Spleen (tissue), 11 donors: ENCODE results near the gene CPO. TPM values are rescaled to one million over a fixed set of nuclear protein-coding genes. Genes with fewer than 3 reads are reported as not detected.

ENCODE experiments used
- DNase-seq: peaks from one replicate; pipeline ENCODE4 v3.0.0-alpha.2; 2020
- H3K27ac ChIP-seq, 8 donors: fragments of 200-600 bp; sonication (generic) in 7 of 8; 1 replicate in 4 of 8; 2 replicates in 4 of 8; pipeline versions ENCODE4 v1.5.0 to v1.8.0; 2016 to 2021; ENCODE audit warnings: inconsistent platforms in 4 of 8, mild to moderate bottlenecking in 4 of 8, moderate library complexity in 1 of 8
- H3K27me3 ChIP-seq, 7 donors: fragments of 200-600 bp; sonication (generic) in 6 of 7; replicated peaks in 1 of 7; 1 replicate in 4 of 7; 2 replicates in 3 of 7; pipeline versions ENCODE4 v1.5.0 to v1.8.0; 2016 to 2021; ENCODE audit warnings: inconsistent platforms in 3 of 7, mild to moderate bottlenecking in 1 of 7
- H3K36me3 ChIP-seq, 6 donors: fragments of 200-600 bp; sonication (generic) in 5 of 6; 1 replicate in 4 of 6; 2 replicates in 2 of 6; pipeline versions ENCODE4 v1.5.0 to v1.8.0; 2016 to 2021; ENCODE audit warnings: inconsistent platforms in 2 of 6
- H3K4me1 ChIP-seq, 6 donors: fragments of 200-600 bp; sonication (generic) in 5 of 6; 1 replicate in 3 of 6; 2 replicates in 3 of 6; pipeline versions ENCODE4 v1.5.0 to v1.8.0; 2016 to 2021; ENCODE audit warnings: inconsistent platforms in 3 of 6
- H3K4me3 ChIP-seq, 8 donors: fragments of 200-600 bp; sonication (generic) in 7 of 8; 1 replicate in 4 of 8; 2 replicates in 4 of 8; pipeline versions ENCODE4 v1.5.0 to v1.8.0; 2016 to 2021; ENCODE audit warnings: inconsistent platforms in 4 of 8, mild to moderate bottlenecking in 4 of 8, moderate library complexity in 2 of 8
- H3K9me3 ChIP-seq, 8 donors: fragments of 200-600 bp; sonication (generic) in 7 of 8; 1 replicate in 4 of 8; 2 replicates in 4 of 8; pipeline versions ENCODE4 v1.5.0 to v1.8.0; 2016 to 2021; ENCODE audit warnings: inconsistent platforms in 4 of 8
- CTCF ChIP-seq, 11 experiments: fragments of 200-600 bp in 7 of 11; fragments of 450-650 bp in 4 of 11; sonication (generic) in 4 of 11; IDR thresholded peaks in 8 of 11; conservative IDR thresholded peaks in 3 of 11; 1 replicate in 7 of 11; 2 replicates in 4 of 11; pipeline versions ENCODE4 v1.4.0 to v1.8.0; 2016 to 2021; ENCODE audit warnings: antibody characterized with exemption in 11 of 11, inconsistent platforms in 4 of 11, mild to moderate bottlenecking in 1 of 11
- POLR2A ChIP-seq, 3 donors: fragments of 450-650 bp; IDR thresholded peaks; one replicate each; pipeline ENCODE4 v1.5.1; 2017; ENCODE audit warnings: antibody characterized with exemption in 3 of 3, mild to moderate bottlenecking in 1 of 3
- POLR2AphosphoS5 ChIP-seq, 3 donors: sonication (generic); formaldehyde crosslinking; IDR thresholded peaks; one replicate each; pipeline ENCODE4 v1.5.1; 2017; ENCODE audit warnings: antibody characterized with exemption in 3 of 3
- WGBS, 5 donors: extraction: QIAGEN DNeasy Blood & Tissue Kit in 3 of 5; methylation state at CpG; one replicate each; pipeline versions ENCODE4 v1.1.5 to v1.1.7; 2013 to 2018; 5-methylcytosine and 5-hydroxymethylcytosine counted together
- intact Hi-C: fragments of 100-400 bp; cut with DNase I; formaldehyde crosslinking; loops from one replicate; pipeline ENCODE4 v1.15.0; 2023; ENCODE audit warnings: low total_unique reads
- polyA plus RNA-seq, 3 donors: library from polyadenylated mRNA; stranded (reverse); fragments of 200-250 nt; gene quantifications; one replicate each; pipeline ENCODE4 v1.2.1, GENCODE V29; 2013
- total RNA-seq, 7 donors: library from RNA; depleted of rRNA in 3 of 7; stranded (reverse); fragments of >200 nt in 3 of 7; fragmentation: NEBNext Ultra II Directional in 4 of 7; extraction: Animal tissue kit (Norgen Biotek cat#: 25700) in 4 of 7; gene quantifications; one replicate each; pipeline versions ENCODE4 v1.1.0 to v1.2.1, GENCODE V29; 2016 to 2021
- donor health status: healthy with polysubstance abuse.
- donor health status: DM: no; HTN: no; CAD: no; lungs with moderate emphysema.
- donor health status: DM: no; HTN: no; CAD: no.
- donor health status: Bipolar disorder and iron deficiency.
- donor health status: healthy.
- donor health status: DM: no; HTN: no; CAD: no.
- donor health status: DM: yes; HTN: yes; CAD: no.

The CPO gene
- total and polyA plus RNA-seq, 10 donors, result 0.10 to 0.28 (median 0.15) TPM; not detected in 6

DNA sequence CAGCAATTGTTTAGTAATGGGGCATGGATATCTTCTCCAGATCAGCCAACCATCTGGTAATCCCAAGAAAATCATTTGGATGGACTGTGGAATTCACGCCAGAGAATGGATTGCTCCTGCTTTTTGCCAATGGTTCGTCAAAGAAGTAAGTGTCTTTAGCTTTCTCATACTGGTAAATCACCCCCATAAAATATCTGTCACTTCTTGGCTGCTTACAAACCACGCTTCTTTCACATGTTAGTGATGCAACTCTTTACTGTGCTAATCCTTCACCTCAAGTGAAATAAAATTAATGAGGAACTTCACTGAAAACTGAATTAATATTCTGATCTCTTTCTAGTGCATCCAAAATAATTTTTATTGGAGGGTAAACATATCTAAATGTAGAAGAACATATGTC lies 18.9 kb downstream of the CPO start:
- Histone ChIP-seq H3K36me3 (no peaks in the 10 kb centered on the region), H3K27me3 (no peaks in the 10 kb centered on the region), H3K4me1 (no peaks in the 10 kb centered on the region), H3K9me3 (peaks cover 0 to 17% (median 14%) of the 10 kb centered on the region in 8 donors), H3K4me3 (no peak overlapping the region), H3K27ac (no peak overlapping the region)
- WGBS, 5 donors, result 64 to 86% (median 68%) methylated on average over 3 of the region's 3 CpGs
- no peak for TF ChIP-seq POLR2A (IDR thresholded peaks at IDR 0.05)
- TF ChIP-seq POLR2AphosphoS5 (IDR thresholded peaks at IDR 0.05), result no peak
- no peak for TF ChIP-seq CTCF (IDR thresholded peaks at IDR 0.05 in 8 of 11, conservative IDR thresholded peaks at IDR 0.05 in 3 of 11)
- intact Hi-C loops, result no loop called here
- DNase-seq, result no peak

GRCh38 chr2:206962966-206963365 lies 23.6 kb downstream of the CPO start:
- H3K4me3 ChIP-seq, result no peak overlapping the region
- intact Hi-C loops, result no loop called here
- H3K36me3 ChIP-seq, result no peaks in the 10 kb centered on the region
- no peak for DNase-seq
- 78 to 89% (median 83%) methylated on average over 4 of the region's 4 CpGs for WGBS, 5 donors
- TF ChIP-seq POLR2AphosphoS5 (IDR thresholded peaks at IDR 0.05), result no peak
- TF ChIP-seq POLR2A (IDR thresholded peaks at IDR 0.05), result no peak
- TF ChIP-seq CTCF (IDR thresholded peaks at IDR 0.05 in 8 of 11, conservative IDR thresholded peaks at IDR 0.05 in 3 of 11), result no peak
- no peaks in the 10 kb centered on the region for H3K9me3 ChIP-seq
- H3K4me1 ChIP-seq, result no peaks in the 10 kb centered on the region
- no peak overlapping the region for H3K27ac ChIP-seq
- H3K27me3 ChIP-seq, result no peaks in the 10 kb centered on the region

DNA sequence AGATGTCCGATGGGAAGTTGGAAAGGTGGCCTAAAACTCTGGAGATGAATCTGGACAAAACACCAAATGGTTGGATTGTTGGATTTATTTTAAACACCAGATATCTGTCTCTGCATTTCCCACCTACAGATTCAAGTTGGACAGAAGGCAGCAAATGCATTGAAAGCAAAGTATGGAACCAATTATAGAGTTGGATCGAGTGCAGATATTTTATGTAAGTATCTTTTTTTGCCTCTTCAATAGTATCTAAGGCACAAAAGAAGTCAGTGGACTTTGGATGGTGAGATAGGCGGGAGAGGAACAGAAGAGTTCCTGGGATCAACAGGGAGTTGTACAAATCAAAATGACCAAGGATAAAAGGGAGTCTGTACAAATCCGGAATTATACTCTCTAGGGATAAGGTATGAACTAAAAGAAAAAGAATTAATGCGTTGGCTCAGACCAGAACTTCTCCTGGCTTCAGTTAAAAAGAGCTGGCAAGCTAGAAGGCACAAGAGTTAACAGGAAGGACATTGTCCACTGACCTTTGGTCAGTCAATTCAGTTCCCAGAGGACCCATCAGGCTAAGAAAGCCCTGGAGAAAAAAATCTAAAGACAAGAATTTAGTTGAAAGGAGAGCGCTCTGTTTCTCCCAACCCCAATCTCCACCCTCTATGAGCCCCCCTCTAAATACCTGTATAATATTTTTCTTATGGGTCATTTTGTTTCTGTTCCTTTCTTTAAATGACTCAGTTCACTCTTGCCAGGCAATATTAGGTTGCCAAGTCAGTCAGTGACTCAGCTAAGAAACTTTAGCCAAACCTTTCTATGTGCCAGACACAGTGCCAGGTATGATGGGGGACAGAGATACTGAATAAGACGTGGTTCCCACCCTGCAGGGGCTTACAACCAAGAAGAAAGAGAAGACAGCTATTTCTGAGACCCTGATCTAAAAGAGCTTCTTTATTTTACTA lies 29.1 kb downstream of the CPO start:
- no peaks in the 10 kb centered on the region for H3K9me3 ChIP-seq
- WGBS, 5 donors, result 77 to 88% (median 85%) methylated on average over 7 of the region's 7 CpGs
- H3K4me1 ChIP-seq, result no peaks in the 10 kb centered on the region
- H3K4me3 ChIP-seq, result no peak overlapping the region
- H3K27me3 ChIP-seq, result no peaks in the 10 kb centered on the region
- DNase-seq, result no peak
- TF ChIP-seq CTCF (IDR thresholded peaks at IDR 0.05 in 8 of 11, conservative IDR thresholded peaks at IDR 0.05 in 3 of 11), result no peak
- TF ChIP-seq POLR2AphosphoS5 (IDR thresholded peaks at IDR 0.05), result no peak
- TF ChIP-seq POLR2A (IDR thresholded peaks at IDR 0.05), result no peak
- H3K27ac ChIP-seq, result no peak overlapping the region
- intact Hi-C loops, result no loop called here
- H3K36me3 ChIP-seq, result no peaks in the 10 kb centered on the region

GRCh38 chr2:206969192-206969591 lies 29.9 kb downstream of the CPO start:
- no peaks in the 10 kb centered on the region for H3K36me3 ChIP-seq
- WGBS, 5 donors, result 87 to 95% (median 95%) methylated on average over 6 of the region's 6 CpGs
- no peaks in the 10 kb centered on the region for H3K27me3 ChIP-seq
- intact Hi-C loops, result no loop called here
- H3K27ac ChIP-seq, result no peak overlapping the region
- TF ChIP-seq POLR2AphosphoS5 (IDR thresholded peaks at IDR 0.05) (no peak), CTCF (IDR thresholded peaks at IDR 0.05 in 8 of 11, conservative IDR thresholded peaks at IDR 0.05 in 3 of 11) (no peak), POLR2A (IDR thresholded peaks at IDR 0.05) (no peak)
- DNase-seq, result no peak
- no peak overlapping the region for H3K4me3 ChIP-seq
- no peaks in the 10 kb centered on the region for H3K9me3 ChIP-seq
- no peaks in the 10 kb centered on the region for H3K4me1 ChIP-seq
